GM18507 (cell line): ENCODE measurements around the gene CHN1.

Experiments
- DNase-seq: peaks from one replicate; pipeline ENCODE4 v3.0.0; 2011; ENCODE audit warnings: low read depth; ENCODE audit not compliant: insufficient read length; ENCODE audit errors: extremely low spot score
- FAIRE-seq: peaks from 2 replicates; lab custom pipeline; 2011; peaks lifted over from hg19 to GRCh38; lab: Jason Lieb, UNC

The CHN1 gene

DNA sequence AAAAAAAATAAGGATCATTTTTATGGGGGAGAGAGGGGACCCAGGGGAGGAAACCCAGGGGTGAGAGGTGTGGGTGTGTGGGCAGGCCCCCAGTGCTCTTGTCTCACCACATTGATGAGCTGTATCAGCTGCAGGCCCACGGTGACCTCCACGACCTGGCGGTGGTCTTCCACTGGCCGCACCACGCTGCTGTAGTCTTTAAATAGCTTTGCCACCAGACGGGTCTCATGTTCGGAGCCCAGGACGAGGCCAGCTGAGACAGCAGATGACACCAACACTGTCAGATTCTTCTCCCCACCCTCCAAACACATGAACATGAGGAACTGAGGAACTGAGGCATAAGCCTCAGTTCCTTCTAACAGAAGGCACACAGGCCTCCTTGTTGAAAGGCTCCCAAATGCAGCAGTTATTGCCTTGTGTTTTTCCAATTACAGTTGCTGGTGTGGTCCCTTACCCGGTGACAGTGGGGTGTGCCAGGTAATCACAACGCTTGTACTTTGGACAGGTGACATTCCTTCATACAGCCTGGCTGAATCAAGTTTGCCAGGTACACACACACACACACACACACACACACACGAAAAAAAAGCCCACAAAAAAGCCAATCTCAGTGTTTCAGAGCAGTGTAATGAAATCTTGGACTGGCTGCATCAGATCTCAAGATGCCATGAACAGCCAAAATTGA, 245.7 kb downstream of the CHN1 start:
- FAIRE-seq (no peak), DNase-seq (no peak)

- FAIRE-seq (no peak), DNase-seq (no peak)
Observed at GRCh38 chr2:174756743-174757142, 248.4 kb downstream of the CHN1 start.

GRCh38 chr2:174753038-174753633, 252.0 kb downstream of the CHN1 start:
- FAIRE-seq (peak; percentile 58), DNase-seq (no peak)

- DNase-seq = no peak
- peak; percentile 86 for FAIRE-seq
Observed at GRCh38 chr2:174752403-174753037, 252.7 kb downstream of the CHN1 start.

GRCh38 chr2:174750923-174751441, 254.2 kb downstream of the CHN1 start:
- FAIRE-seq = peak; percentile 87
- DNase-seq = no peak

DNA sequence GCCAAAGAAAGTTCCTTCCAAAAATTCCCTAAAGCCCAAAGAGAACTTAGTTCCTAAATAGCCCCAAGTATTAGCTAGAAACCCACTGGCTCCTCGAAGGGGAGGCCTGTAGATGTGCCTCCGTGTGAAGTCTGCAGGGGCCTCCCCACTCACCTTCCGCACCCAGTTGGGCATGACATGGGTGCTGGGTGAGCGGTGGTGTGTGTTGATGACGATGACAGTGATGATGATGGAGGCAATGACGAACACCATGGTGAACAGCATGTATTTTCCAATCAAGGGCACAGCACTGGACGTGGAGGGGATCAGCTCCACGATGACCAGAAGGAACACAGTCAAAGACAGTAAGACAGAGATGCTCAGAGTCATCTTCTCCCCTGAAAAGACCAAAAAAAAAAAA, 255.4 kb downstream of the CHN1 start:
- no peak for FAIRE-seq
- no peak for DNase-seq

DNA sequence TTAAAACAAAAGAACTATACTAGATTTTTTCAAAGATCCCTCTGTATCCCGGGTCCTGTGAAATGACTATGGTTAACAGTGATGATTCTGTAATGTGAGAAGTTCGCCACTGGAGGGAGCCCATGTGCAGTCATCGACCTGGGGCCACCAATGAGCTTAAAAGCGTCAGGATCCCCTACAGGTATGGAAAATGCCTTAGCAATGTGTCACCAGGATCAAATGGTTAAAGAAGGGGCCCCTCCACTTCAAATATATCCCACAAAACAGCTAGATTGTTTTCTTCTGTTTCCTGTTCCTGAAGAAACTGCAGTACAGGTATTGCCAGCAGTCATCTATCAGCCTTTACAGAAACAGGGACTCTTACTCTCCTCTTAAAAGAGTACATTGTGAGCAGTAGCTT, 256.2 kb downstream of the CHN1 start:
- no peak for DNase-seq
- FAIRE-seq = peak; percentile 80
